Ectodermal cell (in vitro differentiated cells): Measurements from ENCODE around the gene PIGN.

Source experiments
- H3K27ac ChIP-seq: 2 replicates; pipeline ENCODE4 v1.7.0; 2013; ENCODE audit warnings: mild to moderate bottlenecking, low read depth, low read length; ENCODE audit not compliant: insufficient read depth, poor library complexity, severe bottlenecking
- H3K27me3 ChIP-seq: 2 replicates; pipeline ENCODE4 v1.7.0; 2013; ENCODE audit warnings: mild to moderate bottlenecking, low read length; ENCODE audit not compliant: insufficient read depth, control insufficient read depth, poor library complexity, severe bottlenecking
- H3K36me3 ChIP-seq: one replicate; pipeline ENCODE4 v1.7.0; 2013; ENCODE audit warnings: low read length; ENCODE audit not compliant: control insufficient read depth, insufficient read depth
- H3K4me1 ChIP-seq: one replicate; pipeline ENCODE4 v1.7.0; 2013; ENCODE audit warnings: low read length; ENCODE audit not compliant: control insufficient read depth, insufficient read depth
- H3K4me3 ChIP-seq: 2 replicates; pipeline ENCODE4 v1.7.0; 2013; ENCODE audit warnings: low read depth, low read length, control low read depth; ENCODE audit not compliant: insufficient read depth
- H3K9me3 ChIP-seq: 2 replicates; pipeline ENCODE4 v1.7.0; 2013; ENCODE audit warnings: mild to moderate bottlenecking, low read length, moderate library complexity; ENCODE audit not compliant: control insufficient read depth
- WGBS, 2 experiments: methylation state at CpG; one replicate each; pipeline ENCODE4 v1.1.7; 2013; ENCODE audit warnings: missing lambda C conversion rate in 2 of 2; 5-methylcytosine and 5-hydroxymethylcytosine counted together

The PIGN gene

DNA sequence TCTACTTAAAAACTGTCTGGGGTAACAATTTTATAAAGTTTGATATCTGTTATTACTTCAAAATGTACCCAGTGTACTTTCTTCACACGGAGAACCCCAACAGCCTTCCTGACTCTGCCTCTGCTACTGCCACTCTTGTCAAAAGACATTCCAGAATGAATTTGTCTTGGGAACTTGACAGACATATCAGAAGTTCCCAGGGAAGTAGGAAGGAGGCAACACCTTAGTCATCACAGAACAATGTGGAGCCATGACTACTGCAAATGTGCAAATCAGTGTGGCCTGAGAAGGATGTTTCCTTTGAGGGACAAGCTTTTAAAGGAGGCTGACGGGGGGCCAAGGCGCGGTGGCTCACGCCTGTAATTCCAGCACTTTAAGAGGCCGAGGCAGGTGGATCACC is 160.3 kb downstream of the PIGN start:
- Histone ChIP-seq H3K9me3 (no peaks in the 10 kb centered on the region), H3K27me3 (no peaks in the 10 kb centered on the region), H3K4me3 (no peak overlapping the region), H3K27ac (no peak overlapping the region), H3K4me1 (no peaks in the 10 kb centered on the region), H3K36me3 (no peaks in the 10 kb centered on the region)
- WGBS, 2 experiments: 89 to 94% methylated on average over 5 to 6 of the region's 6 CpGs

DNA sequence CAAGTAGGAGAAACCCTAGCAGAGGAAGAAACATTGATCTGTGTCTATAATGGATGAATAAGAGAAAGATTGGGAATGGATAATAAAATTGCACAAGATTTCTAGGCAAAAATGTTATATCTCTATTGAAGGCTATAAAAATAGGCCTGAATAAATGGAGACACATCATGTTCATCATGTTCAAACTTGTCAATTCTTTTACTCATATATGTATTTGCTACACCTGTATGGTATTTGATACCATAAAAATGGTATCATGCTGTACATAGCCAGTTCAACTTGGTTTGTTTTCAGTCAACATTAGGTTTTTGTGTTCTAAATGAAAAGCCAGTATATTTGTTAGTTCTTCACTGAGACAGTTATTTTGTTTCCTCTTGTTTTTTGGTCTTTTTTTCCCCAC is 161.9 kb downstream of the PIGN start:
- Histone ChIP-seq H3K4me1 (no peaks in the 10 kb centered on the region), H3K27me3 (no peaks in the 10 kb centered on the region)

DNA sequence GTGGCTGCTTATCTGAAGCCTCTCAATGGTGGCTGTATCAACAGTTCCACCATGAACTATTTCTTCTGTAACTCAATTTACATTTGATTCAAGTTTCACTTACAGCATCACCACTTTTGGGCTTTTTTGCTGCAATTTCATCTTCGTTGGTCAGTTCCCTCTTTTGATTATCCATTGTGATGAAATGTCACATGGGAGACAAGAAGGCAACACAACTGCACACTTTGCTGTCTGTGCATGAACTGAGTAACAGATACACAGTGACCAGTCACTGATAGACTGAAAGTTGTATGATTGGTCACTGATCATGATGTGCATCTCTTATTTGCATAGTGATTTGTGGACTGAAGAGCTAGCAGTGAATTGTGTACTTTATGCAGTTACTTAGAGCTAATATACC is 163.3 kb downstream of the PIGN start:
- H3K27ac ChIP-seq: no peak overlapping the region
- no peaks in the 10 kb centered on the region for H3K36me3 ChIP-seq
- no peaks in the 10 kb centered on the region for H3K9me3 ChIP-seq
- H3K27me3 ChIP-seq: no peaks in the 10 kb centered on the region
- 88 to 92% methylated on average over 1 of the region's 1 CpG for WGBS, 2 experiments
- no peaks in the 10 kb centered on the region for H3K4me1 ChIP-seq
- H3K4me3 ChIP-seq: no peak overlapping the region

More for the DNA sequence above, 161.9 kb downstream of the PIGN start:
- Histone ChIP-seq H3K36me3 (no peaks in the 10 kb centered on the region), H3K4me3 (no peak overlapping the region), H3K27ac (no peak overlapping the region), H3K9me3 (no peaks in the 10 kb centered on the region)

DNA sequence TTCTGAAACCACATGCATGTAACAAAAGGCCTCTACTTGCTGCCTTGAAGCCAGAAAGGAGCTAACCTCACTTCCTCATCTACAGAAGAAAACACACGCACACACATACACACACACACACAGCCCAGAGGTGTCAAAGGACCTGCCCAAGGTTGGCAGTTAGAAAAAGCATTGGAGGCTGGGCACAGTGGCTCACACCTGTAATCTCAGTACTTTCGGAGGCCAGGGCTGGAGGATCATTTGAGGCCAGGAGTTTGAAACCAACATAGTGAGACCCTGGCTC is 168.2 kb downstream of the PIGN start:
- WGBS, 2 experiments: 85 to 92% methylated on average over 2 of the region's 2 CpGs
- Histone ChIP-seq H3K36me3 (no peaks in the 10 kb centered on the region), H3K4me3 (no peak overlapping the region), H3K27ac (no peak overlapping the region), H3K9me3 (no peaks in the 10 kb centered on the region), H3K4me1 (no peaks in the 10 kb centered on the region), H3K27me3 (no peaks in the 10 kb centered on the region)

DNA sequence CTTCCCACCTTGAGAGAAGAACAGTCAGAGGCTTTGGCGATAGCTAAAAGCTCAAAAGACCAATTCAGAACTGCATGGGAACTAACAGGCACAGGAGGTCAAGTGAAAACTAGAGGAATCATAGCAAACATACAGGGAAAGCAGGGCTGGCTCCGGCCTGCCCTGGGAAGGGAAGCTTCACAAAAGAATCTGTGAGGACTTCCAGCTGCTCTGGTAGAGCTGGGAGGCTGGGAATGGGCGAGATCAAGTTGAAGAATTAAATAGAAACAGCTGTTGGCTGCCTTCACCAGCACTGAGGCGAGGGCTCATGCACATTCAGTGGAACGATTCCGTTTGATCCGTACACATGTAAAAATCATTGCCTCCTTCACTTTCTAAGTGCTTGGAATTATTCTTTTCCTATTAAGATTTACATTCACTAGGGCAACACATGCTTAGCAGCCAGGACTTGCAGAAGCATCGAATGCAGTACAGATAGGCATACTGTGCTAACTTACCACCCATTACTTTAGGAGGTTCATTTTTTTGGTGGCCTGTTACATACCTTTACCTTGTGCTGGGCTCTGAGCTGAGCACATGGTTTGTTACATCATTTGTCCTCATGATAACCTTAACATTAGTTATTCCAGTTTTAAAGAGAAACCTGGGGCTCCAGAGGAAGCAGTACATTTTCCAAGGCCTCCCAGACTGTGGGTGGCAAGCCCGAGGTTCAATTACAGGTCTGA is 168.7 kb downstream of the PIGN start:
- H3K27ac ChIP-seq: no peak overlapping the region
- 88 to 89% methylated on average over 9 of the region's 9 CpGs for WGBS, 2 experiments
- H3K36me3 ChIP-seq: no peaks in the 10 kb centered on the region
- no peaks in the 10 kb centered on the region for H3K27me3 ChIP-seq
- no peaks in the 10 kb centered on the region for H3K4me1 ChIP-seq
- no peak overlapping the region for H3K4me3 ChIP-seq
- no peaks in the 10 kb centered on the region for H3K9me3 ChIP-seq

DNA sequence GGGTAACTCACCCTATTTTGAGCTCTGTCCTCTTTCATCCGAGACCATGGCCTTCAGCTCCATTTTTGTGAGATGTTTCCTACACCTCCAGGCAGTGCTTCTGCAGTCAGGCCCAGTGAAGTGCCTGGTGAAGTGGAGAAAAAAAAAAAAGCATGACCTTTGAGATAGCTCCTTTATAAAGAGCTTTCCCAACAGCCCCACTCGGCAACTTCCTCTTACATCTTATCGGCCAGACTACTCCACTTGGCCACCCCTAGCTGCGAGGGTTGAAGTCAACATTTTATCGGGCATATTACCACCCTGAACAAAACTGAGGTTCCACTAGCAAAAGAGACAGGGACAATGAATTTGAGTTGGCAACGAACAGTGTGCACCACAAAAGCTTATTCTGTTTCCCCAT is 169.2 kb downstream of the PIGN start:
- 93 to 95% methylated on average over 6 of the region's 6 CpGs for WGBS, 2 experiments
- no peak overlapping the region for H3K4me3 ChIP-seq
- no peaks in the 10 kb centered on the region for H3K9me3 ChIP-seq
- no peaks in the 10 kb centered on the region for H3K4me1 ChIP-seq
- H3K27me3 ChIP-seq: no peaks in the 10 kb centered on the region
- no peak overlapping the region for H3K27ac ChIP-seq
- H3K36me3 ChIP-seq: no peaks in the 10 kb centered on the region

DNA sequence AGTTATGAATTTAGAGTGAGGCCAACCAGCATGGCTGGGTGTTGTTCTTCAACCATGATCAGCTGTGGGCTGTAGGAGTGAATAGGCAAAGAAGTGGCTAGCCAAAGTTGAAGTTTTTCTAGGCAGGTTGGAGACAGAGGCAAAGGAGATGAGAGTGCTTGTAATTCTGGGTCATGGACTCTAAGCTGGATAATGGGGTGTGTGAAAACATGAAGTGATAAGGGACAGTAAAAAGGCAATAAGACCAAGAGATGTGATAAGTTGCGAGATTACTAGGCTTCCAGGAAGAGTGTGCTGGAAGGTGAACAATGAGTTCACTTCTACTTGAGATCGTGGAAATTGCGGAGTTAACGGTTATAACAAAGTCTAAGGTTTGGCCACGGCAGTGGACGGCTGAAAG is 175.4 kb downstream of the PIGN start:
- WGBS, 2 experiments: 93 to 94% methylated on average over 6 of the region's 6 CpGs
- Histone ChIP-seq H3K9me3 (no peaks in the 10 kb centered on the region), H3K27me3 (no peaks in the 10 kb centered on the region), H3K4me1 (no peaks in the 10 kb centered on the region), H3K36me3 (no peaks in the 10 kb centered on the region), H3K4me3 (no peak overlapping the region), H3K27ac (no peak overlapping the region)

DNA sequence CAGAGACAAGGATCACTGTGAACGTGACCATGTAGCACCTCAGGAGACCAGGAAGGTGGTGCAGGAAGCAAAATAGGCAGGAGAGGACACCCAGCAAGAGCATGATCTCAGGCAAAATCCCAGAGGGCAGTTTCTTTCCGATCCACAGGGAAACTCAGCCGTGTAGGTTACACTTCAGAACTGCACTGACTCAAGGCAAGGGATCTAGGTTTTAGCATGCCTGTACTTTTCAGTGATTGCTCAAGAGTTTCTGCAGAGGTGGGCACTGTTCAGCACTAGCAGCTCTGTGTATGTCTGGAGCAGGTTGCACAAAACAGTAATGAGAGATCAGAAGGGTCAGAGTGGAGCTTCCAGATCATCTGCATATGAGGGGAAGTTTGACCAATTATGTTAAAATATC is 177.3 kb downstream of the PIGN start:
- no peaks in the 10 kb centered on the region for H3K4me1 ChIP-seq
- no peak overlapping the region for H3K4me3 ChIP-seq
- no peak overlapping the region for H3K27ac ChIP-seq
- no peaks in the 10 kb centered on the region for H3K27me3 ChIP-seq
- no peaks in the 10 kb centered on the region for H3K36me3 ChIP-seq
- no peaks in the 10 kb centered on the region for H3K9me3 ChIP-seq
- WGBS, 2 experiments: 90 to 95% methylated on average over 3 of the region's 3 CpGs

DNA sequence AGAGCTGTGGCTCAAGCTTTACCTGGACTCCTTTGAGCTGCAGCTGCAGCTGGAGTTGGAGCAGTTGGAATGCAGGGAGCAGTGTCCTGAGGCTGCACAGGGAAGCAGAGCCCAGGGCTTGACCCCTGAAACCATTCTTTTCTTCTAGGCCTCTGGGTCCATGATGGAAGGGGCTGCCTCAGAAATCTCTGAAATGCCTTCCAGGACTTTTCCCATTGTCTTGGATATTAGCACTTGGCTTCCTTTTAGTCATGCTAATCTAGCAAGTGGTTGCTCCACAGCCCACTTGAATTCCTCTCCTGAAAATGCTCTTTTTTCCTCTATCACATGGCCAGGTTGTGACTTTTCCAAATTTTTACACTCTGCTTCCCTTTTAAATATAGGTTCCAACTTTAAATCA is 185.5 kb downstream of the PIGN start:
- no peaks in the 10 kb centered on the region for H3K4me1 ChIP-seq
- no peaks in the 10 kb centered on the region for H3K27me3 ChIP-seq
- H3K36me3 ChIP-seq: no peaks in the 10 kb centered on the region
- H3K4me3 ChIP-seq: no peak overlapping the region
- no peak overlapping the region for H3K27ac ChIP-seq
- no peaks in the 10 kb centered on the region for H3K9me3 ChIP-seq

DNA sequence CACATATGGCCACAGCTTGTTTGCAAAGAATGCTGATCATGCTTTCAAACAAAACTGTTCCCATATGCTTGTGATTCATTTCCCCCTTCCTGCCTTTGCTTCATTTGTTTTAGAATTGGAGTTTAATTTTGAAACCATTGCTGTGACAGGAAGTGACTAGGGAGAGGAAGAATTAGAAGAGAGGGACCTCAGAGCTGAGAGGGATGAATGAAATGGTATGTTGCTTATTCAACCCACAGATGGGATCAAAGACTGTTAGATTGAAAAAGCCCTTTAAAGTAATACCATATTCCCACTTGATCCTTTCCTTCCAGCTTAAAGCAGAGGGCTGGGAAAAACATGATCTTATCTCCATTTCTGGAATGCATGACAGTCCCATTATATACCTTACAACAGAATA is 187.9 kb downstream of the PIGN start:
- H3K27ac ChIP-seq: no peak overlapping the region
- no peaks in the 10 kb centered on the region for H3K4me1 ChIP-seq
- no peaks in the 10 kb centered on the region for H3K36me3 ChIP-seq
- H3K9me3 ChIP-seq: no peaks in the 10 kb centered on the region
- no peaks in the 10 kb centered on the region for H3K27me3 ChIP-seq
- no peak overlapping the region for H3K4me3 ChIP-seq

DNA sequence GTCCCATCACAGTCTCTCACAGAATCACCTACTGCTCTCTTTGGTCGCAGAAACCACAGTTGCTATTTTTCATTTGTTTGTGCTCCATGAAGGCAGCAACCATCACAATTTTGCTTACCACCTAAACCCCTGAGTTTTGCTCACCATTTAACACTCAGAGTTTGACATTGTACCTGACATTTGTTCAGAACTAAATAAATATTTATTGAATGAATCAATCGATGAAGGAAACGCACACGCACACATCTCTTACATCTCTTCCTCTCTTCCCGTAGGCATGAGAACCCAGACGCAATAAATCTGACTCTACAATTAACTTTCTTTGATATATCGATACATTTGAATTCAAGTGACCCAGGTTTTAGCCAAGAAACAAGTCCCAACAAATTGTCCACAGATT is 188.5 kb downstream of the PIGN start:
- H3K4me3 ChIP-seq: no peak overlapping the region
- no peaks in the 10 kb centered on the region for H3K27me3 ChIP-seq
- H3K27ac ChIP-seq: no peak overlapping the region
- H3K4me1 ChIP-seq: no peaks in the 10 kb centered on the region
- no peaks in the 10 kb centered on the region for H3K9me3 ChIP-seq
- H3K36me3 ChIP-seq: no peaks in the 10 kb centered on the region
- 92 to 94% methylated on average over 7 of the region's 7 CpGs for WGBS, 2 experiments
